ENCODE data around the gene CCDC154. TPM values are rescaled to one million over a fixed set of nuclear protein-coding genes. Genes with fewer than 3 reads are reported as not detected.

Gene CCDC154
- total and polyA plus RNA-seq, 9 of the 15 experiments (the other 6 are each of a cell fraction or from before 2014, with no cell fraction given) = 0.15 to 1.4 (median 0.20) TPM; not detected in 5

- TF ChIP-seq GTF3C2 (IDR thresholded peaks at IDR 0.05; ENCODE audit: borderline replicate concordance, extremely low read depth, insufficient read length) (no peak), ZNF184 (CRISPR knock-in tag; IDR thresholded peaks at IDR 0.05) (no peak), ZNF431 (CRISPR knock-in tag; IDR thresholded peaks at IDR 0.05) (no peak), TAF15 (IDR thresholded peaks at IDR 0.05; ENCODE audit: low read depth, low read length) (no peak), BRCA1 (IDR thresholded peaks at IDR 0.05) (no peak), BRCA1 (CRISPR knock-in tag; IDR thresholded peaks at IDR 0.05) (no peak), PCBP2 (IDR thresholded peaks at IDR 0.05; ENCODE audit: low read depth, low read length, poor library complexity, severe bottlenecking) (no peak), ZNF217 (CRISPR knock-in tag; IDR thresholded peaks at IDR 0.05) (no peak), ZNF197 (CRISPR knock-in tag; IDR thresholded peaks at IDR 0.05; ENCODE audit: low read depth) (no peak), MYNN (IDR thresholded peaks at IDR 0.05) (no peak), MYNN (CRISPR knock-in tag; IDR thresholded peaks at IDR 0.05) (no peak), C11orf30 (IDR thresholded peaks at IDR 0.05; ENCODE audit: low read depth) (no peak), TBP (optimal IDR thresholded peaks at IDR 0.05; ENCODE audit: low read depth, low read length) (no peak), TRIM25 (IDR thresholded peaks at IDR 0.05; ENCODE audit: borderline replicate concordance) (0 out of 2 replicates have a peak, but pooled peaks have one; percentile 69), TSC22D4 (tag; IDR thresholded peaks at IDR 0.05) (no peak), DIDO1 (tag; IDR thresholded peaks at IDR 0.05; ENCODE audit: low read depth) (no peak), ZNF133 (CRISPR knock-in tag; IDR thresholded peaks at IDR 0.05) (no peak), ZNF586 (CRISPR knock-in tag; conservative IDR thresholded peaks at IDR 0.05) (no peak), SAFB (IDR thresholded peaks at IDR 0.05; ENCODE audit: borderline replicate concordance, low read depth, low read length) (no peak), NFIX (CRISPR knock-in tag; IDR thresholded peaks at IDR 0.05; ENCODE audit: low read depth) (no peak), SNRNP70 (optimal IDR thresholded peaks at IDR 0.05; ENCODE audit: low read depth, low read length) (no peak), ZNF764 (CRISPR knock-in tag; IDR thresholded peaks at IDR 0.05; ENCODE audit: low read depth) (no peak), WHSC1 (IDR thresholded peaks at IDR 0.05; ENCODE audit: low read length) (no peak), IRF1 (CRISPR knock-in tag; IDR thresholded peaks at IDR 0.05; ENCODE audit: borderline replicate concordance) (no peak), ZFP1 (CRISPR knock-in tag; IDR thresholded peaks at IDR 0.05) (no peak), ILF3 (IDR thresholded peaks at IDR 0.05; ENCODE audit: borderline replicate concordance) (no peak), SLC30A9 (CRISPR knock-in tag; IDR thresholded peaks at IDR 0.05) (no peak), GABPB1 (CRISPR knock-in tag; IDR thresholded peaks at IDR 0.05) (no peak)
These were observed 28.6 kb upstream of the CCDC154 start (continued) for GRCh38 chr16:1472974-1473373.
